Mucosa of descending colon (tissue), 3 donors: ENCODE results near the gene ELN. TPM values are rescaled to one million over a fixed set of nuclear protein-coding genes. Genes with fewer than 3 reads are reported as not detected.

Experiments used
- ATAC-seq: fragments of 200-7000 bp; cut with Tn5 transposase; one replicate; pipeline ENCODE4 v1.9.1; 2020; ENCODE audit warnings: mild to moderate bottlenecking, moderate library complexity
- DNase-seq, 3 donors: peaks; one replicate each; pipeline ENCODE4 v3.0.0-alpha.2; 2020
- H3K36me3 ChIP-seq: fragments of 200-600 bp; one replicate; pipeline ENCODE4 v1.8.0; 2021; ENCODE audit warnings: low read depth, mild to moderate bottlenecking
- H3K4me1 ChIP-seq: fragments of 200-600 bp; one replicate; pipeline ENCODE4 v1.8.0; 2021; ENCODE audit warnings: low read depth, mild to moderate bottlenecking
- H3K4me3 ChIP-seq: fragments of 200-600 bp; one replicate; pipeline ENCODE4 v1.8.0; 2021; ENCODE audit warnings: mild to moderate bottlenecking
- H3K9me3 ChIP-seq: fragments of 200-600 bp; one replicate; pipeline ENCODE4 v1.8.0; 2021; ENCODE audit warnings: mild to moderate bottlenecking
- CTCF ChIP-seq: fragments of 200-600 bp; IDR thresholded peaks from one replicate; pipeline ENCODE4 v1.8.0; 2022; ENCODE audit warnings: antibody characterized with exemption, mild to moderate bottlenecking
- intact Hi-C, 2 donors: fragments of 100-400 bp; cut with DNase I in 1 of 2; cut with micrococcal nuclease in 1 of 2; formaldehyde crosslinking; loops; one replicate each; pipeline versions ENCODE4 v1.11.0 to v1.11.1; 2022; cut with DNase I, micrococcal nuclease
- total RNA-seq, 3 donors: library from RNA; stranded (reverse); fragmentation: NEBNext Ultra II Directional in 2 of 3; extraction: Animal tissue kit (Norgen Biotek cat#: 25700) in 2 of 3; gene quantifications; one replicate each; pipeline versions ENCODE4 v1.2.1 to v1.2.4, GENCODE V29; 2021 to 2023
- donor health status: DM: no; HTN: no; CAD: no; lungs with moderate emphysema.
- donor health status: DM: no; HTN: no; CAD: no.
- donor health status: DM: no; HTN: yes; CAD: no.

ELN gene
- total RNA-seq, 3 donors from 2014 or later: 5.0 to 43.4 (median 20.5) TPM

GRCh38 chr7:74049997-74050798 is 22.2 kb downstream of the ELN start:
- no peaks in the 10 kb centered on the region for H3K9me3 ChIP-seq
- intact Hi-C loops: no loop called here
- TF ChIP-seq CTCF: no peak
- ATAC-seq: no peak
- H3K4me1 ChIP-seq: no peaks in the 10 kb centered on the region
- no peak for DNase-seq
- no peak overlapping the region for H3K4me3 ChIP-seq
- no peaks in the 10 kb centered on the region for H3K36me3 ChIP-seq

GRCh38 chr7:74051193-74051592 is 23.2 kb downstream of the ELN start:
- Histone ChIP-seq H3K36me3 (no peaks in the 10 kb centered on the region), H3K4me3 (no peak overlapping the region), H3K9me3 (no peaks in the 10 kb centered on the region), H3K4me1 (no peaks in the 10 kb centered on the region)
- no peak for TF ChIP-seq CTCF
- ATAC-seq (no peak), DNase-seq (peak in 1 of 3 donors; percentile 27)
- intact Hi-C loops: no loop called here

- Histone ChIP-seq H3K36me3 (no peaks in the 10 kb centered on the region), H3K9me3 (no peaks in the 10 kb centered on the region), H3K4me3 (no peak overlapping the region), H3K4me1 (no peaks in the 10 kb centered on the region)
- intact Hi-C loops: no loop called here
- peak in 2 of 3 donors; percentile 74 to 77 for DNase-seq
- ATAC-seq: peak; percentile 78
- peak; percentile 15 for TF ChIP-seq CTCF
These were observed 23.8 kb downstream of the ELN start for GRCh38 chr7:74051629-74052410.

- no peak for TF ChIP-seq CTCF
- H3K4me1 ChIP-seq: no peaks in the 10 kb centered on the region
- ATAC-seq: no peak
- no peak for DNase-seq
- H3K4me3 ChIP-seq: no peak overlapping the region
- intact Hi-C loops: no loop called here
- H3K36me3 ChIP-seq: no peaks in the 10 kb centered on the region
- H3K9me3 ChIP-seq: no peaks in the 10 kb centered on the region
These were observed 24.7 kb downstream of the ELN start for GRCh38 chr7:74052628-74053027.

GRCh38 chr7:74053589-74054186 is 25.7 kb downstream of the ELN start:
- TF ChIP-seq CTCF: no peak
- no peaks in the 10 kb centered on the region for H3K4me1 ChIP-seq
- intact Hi-C loops: no loop called here
- H3K4me3 ChIP-seq: no peak overlapping the region
- H3K9me3 ChIP-seq: no peaks in the 10 kb centered on the region
- no peak for DNase-seq
- ATAC-seq: no peak
- H3K36me3 ChIP-seq: no peaks in the 10 kb centered on the region
